OCI-LY7 (cell line): ENCODE measurements around the gene PTGES3L.

Source experiments
- CTCF ChIP-seq: fragments of 200-600 bp; sonication (generic); conservative IDR thresholded peaks from 2 replicates; pipeline ENCODE4 v1.5.1; 2014; ENCODE audit warnings: mild to moderate bottlenecking, antibody characterized with exemption, low read length, moderate library complexity, mixed read lengths
- EZH2phosphoT487 ChIP-seq: fragments of 200-600 bp; sonication (generic); IDR thresholded peaks from 2 replicates; pipeline ENCODE4 v1.6.1; 2018; ENCODE audit warnings: low read depth, borderline replicate concordance, mild to moderate bottlenecking, mixed run types, antibody characterized with exemption, low read length, moderate library complexity, mixed read lengths

GRCh38 chr17:43020030-43020621 is 40.2 kb upstream of the PTGES3L start:
- TF ChIP-seq CTCF, result no peak
- no peak for TF ChIP-seq EZH2phosphoT487
